ENCODE results near the gene PIK3R3.

GRCh38 chr1:46058936-46059335, 73.5 kb downstream of the PIK3R3 start:
- TF ChIP-seq POLR2A (IDR thresholded peaks at IDR 0.05) (no peak), CTCF (IDR thresholded peaks at IDR 0.05) (no peak)
